ENCODE data around the gene PDLIM5.

DNA sequence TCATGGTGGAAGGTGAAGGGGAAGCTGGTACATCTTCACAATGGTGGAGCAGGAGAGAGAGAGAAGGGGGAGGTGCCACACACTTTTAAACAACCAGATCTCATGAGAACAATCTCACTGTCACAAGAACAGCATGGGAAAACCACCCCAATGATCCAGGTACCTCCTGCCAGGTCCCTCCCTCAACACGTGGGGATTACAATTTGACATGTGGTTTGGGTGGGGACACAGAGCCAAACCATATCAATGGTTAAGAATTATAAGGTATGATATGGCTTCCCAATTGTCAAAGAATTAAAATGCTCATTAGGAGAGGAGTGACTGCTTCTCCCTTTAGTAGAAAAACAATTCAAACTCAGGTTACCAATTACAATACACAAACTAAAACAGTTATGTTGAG lies 143.3 kb downstream of the PDLIM5 start:
- TF ChIP-seq, protein P1, sequence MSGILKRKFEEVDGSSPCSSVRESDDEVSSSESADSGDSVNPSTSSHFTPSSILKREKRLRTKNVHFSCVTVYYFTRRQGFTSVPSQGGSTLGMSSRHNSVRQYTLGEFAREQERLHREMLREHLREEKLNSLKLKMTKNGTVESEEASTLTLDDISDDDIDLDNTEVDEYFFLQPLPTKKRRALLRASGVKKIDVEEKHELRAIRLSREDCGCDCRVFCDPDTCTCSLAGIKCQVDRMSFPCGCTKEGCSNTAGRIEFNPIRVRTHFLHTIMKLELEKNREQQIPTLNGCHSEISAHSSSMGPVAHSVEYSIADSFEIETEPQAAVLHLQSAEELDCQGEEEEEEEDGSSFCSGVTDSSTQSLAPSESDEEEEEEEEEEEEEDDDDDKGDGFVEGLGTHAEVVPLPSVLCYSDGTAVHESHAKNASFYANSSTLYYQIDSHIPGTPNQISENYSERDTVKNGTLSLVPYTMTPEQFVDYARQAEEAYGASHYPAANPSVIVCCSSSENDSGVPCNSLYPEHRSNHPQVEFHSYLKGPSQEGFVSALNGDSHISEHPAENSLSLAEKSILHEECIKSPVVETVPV (CRISPR knock-in tag; IDR thresholded peaks at IDR 0.05): no peak
- TF ChIP-seq SNAI2 (CRISPR knock-in tag; IDR thresholded peaks at IDR 0.05) (no peak), ZFP3 (CRISPR knock-in tag; IDR thresholded peaks at IDR 0.05) (no peak), GLIS3 (CRISPR knock-in tag; IDR thresholded peaks at IDR 0.05) (no peak)
- TF ChIP-seq, protein P2, sequence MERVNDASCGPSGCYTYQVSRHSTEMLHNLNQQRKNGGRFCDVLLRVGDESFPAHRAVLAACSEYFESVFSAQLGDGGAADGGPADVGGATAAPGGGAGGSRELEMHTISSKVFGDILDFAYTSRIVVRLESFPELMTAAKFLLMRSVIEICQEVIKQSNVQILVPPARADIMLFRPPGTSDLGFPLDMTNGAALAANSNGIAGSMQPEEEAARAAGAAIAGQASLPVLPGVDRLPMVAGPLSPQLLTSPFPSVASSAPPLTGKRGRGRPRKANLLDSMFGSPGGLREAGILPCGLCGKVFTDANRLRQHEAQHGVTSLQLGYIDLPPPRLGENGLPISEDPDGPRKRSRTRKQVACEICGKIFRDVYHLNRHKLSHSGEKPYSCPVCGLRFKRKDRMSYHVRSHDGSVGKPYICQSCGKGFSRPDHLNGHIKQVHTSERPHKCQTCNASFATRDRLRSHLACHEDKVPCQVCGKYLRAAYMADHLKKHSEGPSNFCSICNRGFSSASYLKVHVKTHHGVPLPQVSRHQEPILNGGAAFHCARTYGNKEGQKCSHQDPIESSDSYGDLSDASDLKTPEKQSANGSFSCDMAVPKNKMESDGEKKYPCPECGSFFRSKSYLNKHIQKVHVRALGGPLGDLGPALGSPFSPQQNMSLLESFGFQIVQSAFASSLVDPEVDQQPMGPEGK (CRISPR knock-in tag; IDR thresholded peaks at IDR 0.05; ENCODE audit: borderline replicate concordance): no peak

Data from SK-N-SH treated with all-trans-retinoic acid at 6 μM for 48 hours (cell line).